Measurements from ENCODE around the gene SCGB3A1.

SCGB3A1 gene

DNA sequence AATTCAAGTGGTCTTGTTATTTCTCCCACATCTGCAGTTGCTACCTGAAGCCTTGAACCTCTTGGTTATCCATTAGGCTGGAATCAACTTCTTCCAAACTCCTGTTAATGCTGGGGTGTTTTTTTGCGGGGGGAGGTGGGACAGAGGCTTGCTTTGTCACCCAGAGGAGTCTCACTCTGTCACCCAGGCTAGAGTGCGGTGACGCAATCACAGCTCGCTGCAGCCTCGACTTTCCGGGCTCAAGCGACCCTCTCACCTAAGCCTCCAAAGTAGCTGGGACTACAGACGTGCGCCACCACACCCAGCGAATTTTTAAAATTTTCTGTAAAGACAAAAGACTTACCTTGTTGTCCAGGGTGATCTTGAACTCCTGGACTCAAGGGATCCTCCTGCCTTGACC lies 4.4 kb downstream of the SCGB3A1 start:
- DNase-seq (ENCODE audit: insufficient read length, low spot score) (no peak), FAIRE-seq (no peak)
- TF ChIP-seq CTCF (IDR thresholded peaks at IDR 0.05; ENCODE audit: insufficient read depth, missing control alignments): no peak

DNA sequence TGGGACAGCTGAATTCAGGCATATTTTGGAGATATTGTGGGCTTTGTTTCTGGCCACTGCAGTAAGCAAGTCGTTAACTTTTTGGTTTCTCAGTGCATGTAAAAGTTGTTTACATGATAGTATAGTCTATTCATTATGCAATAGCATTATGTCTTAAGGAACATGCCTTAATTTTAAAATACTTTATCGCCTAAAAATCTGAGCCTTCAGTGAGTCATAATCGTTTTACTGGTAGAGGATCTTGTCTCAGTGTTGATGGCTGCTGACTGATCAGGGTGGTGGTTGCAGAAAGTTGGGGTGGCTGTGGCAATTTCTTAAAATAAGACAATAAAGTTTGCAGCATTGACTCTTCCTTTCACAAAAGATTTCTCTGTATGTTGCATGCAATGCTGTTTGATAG lies 5.1 kb downstream of the SCGB3A1 start:
- FAIRE-seq (no peak), DNase-seq (ENCODE audit: insufficient read length, low spot score) (no peak)
- TF ChIP-seq CTCF (IDR thresholded peaks at IDR 0.05; ENCODE audit: insufficient read depth, missing control alignments): no peak

DNA sequence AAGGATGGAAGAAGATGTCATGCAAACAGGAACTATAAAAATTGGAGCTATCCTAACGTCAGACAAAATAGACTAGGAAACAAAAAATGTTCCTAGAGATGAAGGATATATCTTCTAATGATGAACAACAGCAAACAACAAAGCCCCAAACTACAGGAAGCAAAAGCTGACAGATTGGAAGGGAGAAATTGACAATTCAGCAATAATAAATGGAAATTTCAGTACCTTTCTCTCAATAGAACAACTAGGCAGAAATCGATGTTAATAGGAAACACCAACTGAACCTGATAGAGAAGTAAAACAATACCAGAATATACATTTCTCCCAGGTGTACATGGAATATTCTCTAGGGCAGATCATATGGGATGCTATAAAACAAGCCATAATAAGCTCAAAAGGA lies 7.6 kb downstream of the SCGB3A1 start:
- no peak for FAIRE-seq

DNA sequence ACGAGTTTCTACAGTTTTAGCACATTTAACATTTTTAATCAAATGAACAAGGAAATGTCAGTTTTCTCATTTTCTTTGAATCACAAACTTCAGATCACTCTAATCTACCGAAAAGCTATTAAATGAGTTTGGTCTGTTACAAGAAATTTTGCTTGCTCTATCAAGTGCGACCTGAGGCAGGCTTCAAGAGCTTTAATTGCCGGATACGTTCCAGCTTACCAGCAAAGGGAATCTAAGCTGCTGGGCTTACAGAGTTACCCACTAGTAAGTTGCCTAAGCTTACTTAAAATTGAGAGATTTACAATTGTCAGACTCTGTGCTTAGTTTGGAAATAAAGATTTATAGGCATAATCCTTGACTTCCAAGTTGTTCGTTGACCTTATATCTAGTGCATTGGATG lies 10.6 kb downstream of the SCGB3A1 start:
- no peak for TF ChIP-seq CTCF (IDR thresholded peaks at IDR 0.05; ENCODE audit: insufficient read depth, missing control alignments)
- FAIRE-seq (no peak), DNase-seq (ENCODE audit: insufficient read length, low spot score) (no peak)

More for the DNA sequence above, 7.6 kb downstream of the SCGB3A1 start:
- no peak for TF ChIP-seq CTCF (IDR thresholded peaks at IDR 0.05; ENCODE audit: insufficient read depth, missing control alignments)
- no peak for DNase-seq (ENCODE audit: insufficient read length, low spot score)

- TF ChIP-seq CTCF (IDR thresholded peaks at IDR 0.05; ENCODE audit: insufficient read depth, missing control alignments): no peak
- no peak for DNase-seq (ENCODE audit: insufficient read length, low spot score)
- FAIRE-seq: no peak
These were observed 15.7 kb downstream of the SCGB3A1 start for GRCh38 chr5:180575571-180575970.

DNA sequence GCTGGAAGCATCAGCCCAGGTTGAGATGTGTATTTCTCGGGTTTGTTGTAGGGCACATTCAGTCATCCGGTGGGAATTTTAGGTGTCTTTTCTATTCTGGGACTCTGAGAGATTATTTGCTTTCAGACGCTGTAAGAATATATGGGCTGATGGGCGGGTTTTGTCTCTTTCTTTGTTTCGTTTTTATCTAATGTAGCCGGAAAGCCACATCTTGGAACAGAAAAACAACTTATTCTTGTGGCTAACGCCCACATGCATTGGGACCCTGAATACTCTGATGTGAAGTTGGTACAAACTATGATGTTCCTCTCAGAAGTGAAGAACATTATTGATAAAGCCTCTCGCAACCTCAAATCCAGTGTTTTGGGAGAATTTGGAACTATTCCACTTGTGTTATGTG lies 22.4 kb downstream of the SCGB3A1 start:
- no peak for FAIRE-seq
- no peak for DNase-seq (ENCODE audit: insufficient read length, low spot score)
- no peak for TF ChIP-seq CTCF (IDR thresholded peaks at IDR 0.05; ENCODE audit: insufficient read depth, missing control alignments)

- FAIRE-seq (no peak), DNase-seq (ENCODE audit: insufficient read length, low spot score) (no peak)
- TF ChIP-seq CTCF (IDR thresholded peaks at IDR 0.05; ENCODE audit: insufficient read depth, missing control alignments): no peak
These were observed 27.3 kb downstream of the SCGB3A1 start for GRCh38 chr5:180563994-180564393.
